Measurements from ENCODE around the gene USH2A. TPM values are rescaled to one million over a fixed set of nuclear protein-coding genes. Genes with fewer than 3 reads are reported as not detected.

The USH2A gene
- total RNA-seq, 4 donors from 2014 or later, result 0.39 TPM; not detected in 3

DNA sequence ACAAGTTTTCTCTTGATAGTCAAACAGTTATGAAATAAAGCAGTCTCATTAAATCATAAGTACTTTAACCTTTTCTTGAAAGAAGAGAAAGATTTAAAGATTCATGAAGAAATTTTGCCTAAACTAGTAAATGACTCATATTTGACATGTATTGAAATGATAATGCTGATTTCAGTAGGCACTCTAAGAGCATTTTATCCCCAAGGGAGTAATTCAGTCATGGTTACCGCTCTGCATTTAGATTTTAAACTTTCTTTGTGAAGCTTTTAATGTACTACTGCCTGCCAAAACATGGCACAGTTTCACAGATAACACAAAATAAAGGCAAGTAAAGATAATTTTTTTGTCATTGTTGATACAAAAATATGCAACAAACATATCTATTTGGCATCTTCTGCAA, 6.8 kb downstream of the USH2A start:
- WGBS, 2 donors (ENCODE audit: low coverage in 1 of 2), result 67 to 82% methylated on average over 1 of the region's 1 CpG

DNA sequence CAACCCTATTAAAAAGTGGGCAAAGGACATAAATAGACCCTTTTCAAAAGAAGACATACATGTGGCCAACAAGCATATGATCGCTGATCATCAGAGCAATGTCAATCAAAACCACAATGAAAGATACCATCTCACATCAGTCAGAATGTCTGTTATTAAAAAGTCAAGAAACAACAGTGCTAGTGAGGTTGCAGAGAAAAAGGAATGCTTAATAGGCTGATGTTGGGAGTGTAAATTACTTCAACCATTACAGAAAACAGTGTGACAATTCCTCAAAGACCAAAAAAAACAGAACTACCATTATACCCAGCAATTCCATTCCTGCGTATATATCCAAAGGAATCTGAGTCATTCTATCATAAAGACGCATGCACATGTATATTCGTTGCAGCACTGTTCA, 13.2 kb downstream of the USH2A start:
- no peaks in the 10 kb centered on the region for H3K4me1 ChIP-seq
- no peaks in the 10 kb centered on the region for H3K27me3 ChIP-seq
- TF ChIP-seq, protein P1, sequence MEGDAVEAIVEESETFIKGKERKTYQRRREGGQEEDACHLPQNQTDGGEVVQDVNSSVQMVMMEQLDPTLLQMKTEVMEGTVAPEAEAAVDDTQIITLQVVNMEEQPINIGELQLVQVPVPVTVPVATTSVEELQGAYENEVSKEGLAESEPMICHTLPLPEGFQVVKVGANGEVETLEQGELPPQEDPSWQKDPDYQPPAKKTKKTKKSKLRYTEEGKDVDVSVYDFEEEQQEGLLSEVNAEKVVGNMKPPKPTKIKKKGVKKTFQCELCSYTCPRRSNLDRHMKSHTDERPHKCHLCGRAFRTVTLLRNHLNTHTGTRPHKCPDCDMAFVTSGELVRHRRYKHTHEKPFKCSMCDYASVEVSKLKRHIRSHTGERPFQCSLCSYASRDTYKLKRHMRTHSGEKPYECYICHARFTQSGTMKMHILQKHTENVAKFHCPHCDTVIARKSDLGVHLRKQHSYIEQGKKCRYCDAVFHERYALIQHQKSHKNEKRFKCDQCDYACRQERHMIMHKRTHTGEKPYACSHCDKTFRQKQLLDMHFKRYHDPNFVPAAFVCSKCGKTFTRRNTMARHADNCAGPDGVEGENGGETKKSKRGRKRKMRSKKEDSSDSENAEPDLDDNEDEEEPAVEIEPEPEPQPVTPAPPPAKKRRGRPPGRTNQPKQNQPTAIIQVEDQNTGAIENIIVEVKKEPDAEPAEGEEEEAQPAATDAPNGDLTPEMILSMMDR (IDR thresholded peaks at IDR 0.05), result no peak
- TF ChIP-seq POLR2AphosphoS5 (IDR thresholded peaks at IDR 0.05), result no peak
- no peak for TF ChIP-seq POLR2A (IDR thresholded peaks at IDR 0.05)
- TF ChIP-seq EP300 (IDR thresholded peaks at IDR 0.05), result no peak
- H3K36me3 ChIP-seq, result no peaks in the 10 kb centered on the region
- no peak for ATAC-seq
- H3K9me3 ChIP-seq, result no peaks in the 10 kb centered on the region
- H3K27ac ChIP-seq, result no peak overlapping the region
- H3K4me3 ChIP-seq, result no peak overlapping the region
- whole genome bisulfite sequencing, 2 donors (ENCODE audit: low coverage in 1 of 2), result 89 to 95% methylated on average over 4 of the region's 4 CpGs

More for the DNA sequence above, 6.8 kb downstream of the USH2A start:
- no peaks in the 10 kb centered on the region for H3K9me3 ChIP-seq
- H3K36me3 ChIP-seq, result no peaks in the 10 kb centered on the region
- H3K27ac ChIP-seq, result no peak overlapping the region
- TF ChIP-seq EP300 (IDR thresholded peaks at IDR 0.05), result no peak
- TF ChIP-seq, protein P1 (IDR thresholded peaks at IDR 0.05), result no peak
- TF ChIP-seq POLR2AphosphoS5 (IDR thresholded peaks at IDR 0.05), result no peak
- TF ChIP-seq POLR2A (IDR thresholded peaks at IDR 0.05), result no peak
- H3K27me3 ChIP-seq, result no peaks in the 10 kb centered on the region
- no peak for ATAC-seq
- H3K4me1 ChIP-seq, result no peaks in the 10 kb centered on the region
- H3K4me3 ChIP-seq, result no peak overlapping the region

DNA sequence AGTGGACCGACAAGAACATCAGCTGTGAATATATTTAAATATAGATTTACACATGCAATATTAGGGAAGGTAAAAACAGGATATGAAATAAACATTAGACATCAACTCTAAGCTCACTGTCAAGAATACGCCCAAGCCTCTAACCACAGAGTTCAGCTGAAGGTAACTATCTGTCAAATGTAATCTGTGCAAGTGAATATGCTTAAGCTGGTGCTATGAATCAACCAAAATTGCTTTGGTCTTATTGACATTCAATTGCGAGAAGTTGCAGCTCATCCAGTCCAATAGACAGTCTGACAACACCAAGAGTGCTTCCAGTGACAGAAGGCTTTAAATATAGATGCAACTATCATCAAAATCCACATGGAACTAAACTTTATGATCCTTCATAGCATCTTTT, 32.3 kb downstream of the USH2A start:
- no peak for TF ChIP-seq POLR2AphosphoS5 (IDR thresholded peaks at IDR 0.05)
- TF ChIP-seq EP300 (IDR thresholded peaks at IDR 0.05), result no peak
- TF ChIP-seq, protein P1 (IDR thresholded peaks at IDR 0.05), result no peak
- TF ChIP-seq POLR2A (IDR thresholded peaks at IDR 0.05), result no peak
- no peaks in the 10 kb centered on the region for H3K36me3 ChIP-seq
- no peak overlapping the region for H3K27ac ChIP-seq
- no peak overlapping the region for H3K4me3 ChIP-seq
- no peaks in the 10 kb centered on the region for H3K27me3 ChIP-seq
- ATAC-seq, result no peak
- no peaks in the 10 kb centered on the region for H3K4me1 ChIP-seq
- 74 to 76% methylated on average over 3 of the region's 3 CpGs for WGBS, 2 donors (ENCODE audit: low coverage in 1 of 2)
- H3K9me3 ChIP-seq, result no peaks in the 10 kb centered on the region

DNA sequence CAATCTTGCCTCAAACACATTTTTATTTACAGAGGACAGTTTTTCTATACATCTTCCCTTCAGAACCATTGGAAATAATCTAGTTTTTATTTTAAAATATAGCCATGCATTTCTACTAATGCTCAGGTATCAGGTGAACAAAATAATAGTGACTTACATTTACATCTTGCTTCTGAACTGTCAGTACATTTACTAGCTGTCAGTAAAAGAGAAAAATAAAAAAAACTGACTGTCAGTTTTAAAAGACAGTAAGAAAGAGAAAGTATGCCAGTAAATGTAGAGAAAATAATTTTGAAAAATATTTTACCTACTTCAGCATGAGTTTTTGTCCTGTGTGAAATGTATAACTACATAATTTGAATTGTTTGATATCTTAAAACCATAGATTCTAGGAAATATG, 33.5 kb downstream of the USH2A start:
- H3K27me3 ChIP-seq, result no peaks in the 10 kb centered on the region
- no peak for ATAC-seq
- H3K9me3 ChIP-seq, result no peaks in the 10 kb centered on the region
- TF ChIP-seq POLR2AphosphoS5 (IDR thresholded peaks at IDR 0.05) (no peak), POLR2A (IDR thresholded peaks at IDR 0.05) (no peak), EP300 (IDR thresholded peaks at IDR 0.05) (no peak)
- TF ChIP-seq, protein P1 (IDR thresholded peaks at IDR 0.05), result no peak
- H3K4me1 ChIP-seq, result no peaks in the 10 kb centered on the region
- H3K36me3 ChIP-seq, result no peaks in the 10 kb centered on the region
- H3K4me3 ChIP-seq, result no peak overlapping the region
- H3K27ac ChIP-seq, result no peak overlapping the region

DNA sequence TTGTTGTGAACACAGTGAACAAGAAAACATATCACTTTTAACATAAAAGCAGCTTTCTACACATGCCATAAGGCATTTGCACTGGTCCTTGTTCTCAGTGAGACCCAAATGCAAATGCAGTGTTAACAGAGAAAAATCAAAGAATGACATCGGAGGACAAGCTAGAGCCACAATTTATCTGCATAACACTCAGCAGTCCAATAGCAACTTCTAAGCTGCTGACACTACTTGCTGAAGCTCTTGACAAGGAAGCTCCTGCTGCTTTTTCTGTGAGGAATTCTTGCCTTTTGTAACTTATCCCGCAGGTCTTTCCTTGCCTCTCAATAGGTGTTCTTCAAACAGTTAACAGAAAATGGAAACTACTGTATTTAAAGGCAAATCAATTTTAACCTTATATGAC, 34.7 kb downstream of the USH2A start:
- 29 to 63% methylated on average over 2 of the region's 2 CpGs for WGBS, 2 donors (ENCODE audit: low coverage in 1 of 2)
- Histone ChIP-seq H3K4me1 (no peaks in the 10 kb centered on the region), H3K4me3 (no peak overlapping the region), H3K27ac (no peak overlapping the region), H3K9me3 (no peaks in the 10 kb centered on the region), H3K27me3 (no peaks in the 10 kb centered on the region), H3K36me3 (no peaks in the 10 kb centered on the region)
- ATAC-seq, result no peak
- no peak for TF ChIP-seq POLR2A (IDR thresholded peaks at IDR 0.05)
- TF ChIP-seq, protein P1 (IDR thresholded peaks at IDR 0.05), result no peak
- TF ChIP-seq EP300 (IDR thresholded peaks at IDR 0.05), result no peak
- no peak for TF ChIP-seq POLR2AphosphoS5 (IDR thresholded peaks at IDR 0.05)

All from gastroesophageal sphincter (tissue), 4 donors.